Myocyte (in vitro differentiated cells): Measurements from ENCODE around the gene GOLGA6L1. TPM values are rescaled to one million over a fixed set of nuclear protein-coding genes. Genes with fewer than 3 reads are reported as not detected.
"Not testable (repeated sequence)": the region's sequence is repeated elsewhere in the genome, so short reads cannot be mapped to it uniquely, and the experiment has no call there.

ENCODE experiments used
- DNase-seq: peaks from one replicate; pipeline ENCODE4 v3.0.0-alpha.2; 2012; ENCODE audit warnings: low read depth
- polyA plus RNA-seq: library from polyadenylated mRNA; unstranded; fragments of >200 nt; gene quantifications from one replicate; pipeline ENCODE4 v1.2.1, GENCODE V29; 2012; ENCODE audit warnings: missing spikeins
- total RNA-seq: library from RNA; depleted of rRNA; stranded (reverse); fragments of >200 nt; gene quantifications from 2 replicates; pipeline ENCODE4 v1.2.3, GENCODE V29; 2014

Gene GOLGA6L1
- not detected in 2 replicates for total RNA-seq
- polyA plus RNA-seq: not detected

DNA sequence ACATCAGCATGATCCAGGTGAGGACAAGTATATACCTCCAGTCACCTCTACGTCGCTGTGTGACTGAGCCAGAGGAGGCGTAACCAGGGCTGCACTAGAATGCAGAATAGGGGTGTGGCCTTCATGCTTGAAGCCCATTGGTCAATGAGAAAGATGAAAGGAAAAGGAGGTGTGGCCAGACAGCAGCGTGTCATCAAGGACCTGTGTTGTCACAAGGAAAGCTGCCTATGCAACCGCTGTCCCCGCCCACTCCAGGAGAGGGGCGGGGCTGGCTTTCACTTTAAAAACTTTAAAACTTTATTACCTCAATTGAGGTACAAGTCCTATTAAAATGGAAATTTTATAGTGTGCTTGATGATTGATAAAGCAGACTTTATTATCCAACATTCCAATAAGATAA is at the start of gene GOLGA6L1:
Gene GOLGA6L1 (minus strand): TSS at position 101 of the 400 bp plus-strand sequence. CDS start 91 bp downstream, at position 10.
- not testable (repeated sequence) for DNase-seq

DNA sequence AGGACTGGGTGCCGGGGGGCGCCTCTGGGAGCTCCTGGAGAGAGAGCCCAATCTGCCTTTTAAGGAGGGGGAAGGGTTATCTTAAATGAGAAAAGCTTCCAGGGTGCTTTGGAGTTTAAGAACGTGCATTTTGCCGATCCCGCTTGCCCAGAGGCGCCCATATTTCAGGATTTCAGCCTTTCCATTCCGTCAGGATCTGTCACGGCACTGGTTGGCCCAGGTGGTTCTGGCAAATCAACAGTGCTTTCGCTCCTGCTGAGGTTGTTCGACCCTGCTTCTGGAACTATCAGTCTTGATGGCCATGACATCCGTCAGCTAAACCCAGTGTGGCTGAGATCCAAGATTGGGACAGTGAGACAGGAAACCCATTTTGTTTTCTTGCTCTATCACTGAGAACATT is 44.6 kb upstream of the GOLGA6L1 start:
- not testable (repeated sequence) for DNase-seq

GRCh38 chr15:23180547-23180927 is 43.9 kb upstream of the GOLGA6L1 start:
- DNase-seq: not testable (repeated sequence)

GRCh38 chr15:23179768-23180546 is 43.3 kb upstream of the GOLGA6L1 start:
- not testable (repeated sequence) for DNase-seq

- DNase-seq: not testable (repeated sequence)
These were observed 40.1 kb upstream of the GOLGA6L1 start for GRCh38 chr15:23176683-23177082.

DNA sequence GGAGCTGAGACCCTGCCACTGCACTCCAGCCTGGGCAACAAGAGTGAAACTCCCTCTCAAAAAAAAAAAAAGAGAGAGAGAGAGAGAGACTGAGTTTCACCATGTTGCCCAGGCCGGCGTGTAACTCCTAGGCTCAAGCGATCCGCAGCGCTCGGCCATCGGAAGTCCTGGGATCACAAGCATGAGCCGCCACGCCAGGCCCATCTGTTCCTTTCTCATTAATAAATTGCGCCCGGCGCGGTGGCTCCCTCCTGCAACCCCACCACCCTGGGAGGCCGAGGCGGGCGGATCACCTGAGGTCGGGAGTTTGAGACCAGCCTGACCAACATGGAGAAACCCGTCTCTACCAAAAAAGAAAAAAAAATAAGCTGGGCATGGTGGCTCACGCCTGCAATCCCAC is 39.0 kb upstream of the GOLGA6L1 start:
- DNase-seq: not testable (repeated sequence)

DNA sequence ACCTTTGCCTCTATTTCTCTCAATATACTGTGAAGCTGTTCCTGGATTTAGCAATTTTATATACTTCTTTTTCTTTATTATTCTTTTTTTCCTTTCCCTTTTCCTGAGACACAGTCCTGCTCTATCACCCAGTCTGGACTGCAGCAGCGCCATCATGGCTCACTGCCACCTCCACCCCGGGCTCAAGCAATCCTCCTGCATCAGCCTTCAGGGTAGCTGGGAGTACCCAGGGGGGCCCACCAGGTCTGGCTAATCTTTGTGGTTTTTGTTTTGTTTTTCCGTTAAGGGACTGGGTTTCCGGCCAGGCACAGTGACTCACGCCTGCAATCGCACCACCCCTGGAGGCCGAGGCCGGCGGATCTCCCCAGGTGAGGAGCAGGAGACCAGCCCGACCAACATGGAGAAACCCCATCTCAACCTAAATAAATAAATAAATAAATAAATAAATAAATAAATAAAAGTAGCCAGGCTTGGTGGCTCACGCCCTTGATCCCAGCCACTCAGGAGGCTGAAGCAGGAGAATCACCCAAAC is 38.1 kb upstream of the GOLGA6L1 start:
- not testable (repeated sequence) for DNase-seq

- DNase-seq: not testable (repeated sequence)
These were observed 3.8 kb downstream of the GOLGA6L1 start for GRCh38 chr15:23132787-23133186.

- DNase-seq: no peak
These were observed 18.4 kb downstream of the GOLGA6L1 start for GRCh38 chr15:23118208-23118607.

DNA sequence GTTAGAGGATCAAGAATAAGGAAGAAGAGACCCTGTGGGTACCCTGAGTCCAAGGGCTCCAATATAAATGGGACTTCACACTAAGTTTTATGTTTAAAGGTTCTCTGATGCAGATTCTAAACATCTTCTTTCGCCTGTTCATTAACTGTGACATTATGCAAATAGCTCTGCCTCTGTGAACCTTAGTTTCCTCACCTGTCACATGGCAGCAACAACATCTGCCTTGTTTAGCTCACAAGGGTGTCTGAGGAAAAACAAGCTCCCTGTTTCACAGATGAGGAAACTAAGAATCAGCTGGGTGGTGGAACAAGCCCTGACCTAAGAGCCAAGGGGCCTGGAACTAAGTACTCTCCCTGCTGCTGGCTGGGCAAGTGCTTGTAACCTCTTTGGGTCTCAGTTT is 40.8 kb downstream of the GOLGA6L1 start:
- DNase-seq: no peak

- no peak for DNase-seq
These were observed 53.5 kb downstream of the GOLGA6L1 start for GRCh38 chr15:23083115-23083514.

GRCh38 chr15:23081996-23082737 is 54.5 kb downstream of the GOLGA6L1 start:
- not testable (repeated sequence) for DNase-seq

GRCh38 chr15:23081271-23081670 is 55.4 kb downstream of the GOLGA6L1 start:
- no peak for DNase-seq

GRCh38 chr15:23079766-23080165 is 56.9 kb downstream of the GOLGA6L1 start:
- DNase-seq: no peak

Other genes starting within 250 kb of the GOLGA6L1 start
- gene CYFIP1, start 156.5 kb downstream of the GOLGA6L1 start, total RNA-seq: 92.8 and 118 TPM in 2 replicates
- gene TUBGCP5, start 97.3 kb downstream of the GOLGA6L1 start, total RNA-seq: 18.5 and 20.0 TPM in 2 replicates
- gene GOLGA6L26, start 197.4 kb upstream of the GOLGA6L1 start, total RNA-seq: not detected in 2 replicates
- gene GOLGA8S, start 217.9 kb upstream of the GOLGA6L1 start, total RNA-seq: not detected in 2 replicates